Measurements from ENCODE around the gene KBTBD12.
"Not testable (repeated sequence)": the region's sequence is repeated elsewhere in the genome, so short reads cannot be mapped to it uniquely, and the experiment has no call there.

KBTBD12 gene

GRCh38 chr3:127903611-127904375 lies 11.2 kb upstream of the KBTBD12 start:
- no peak for DNase-seq (ENCODE audit: low read depth)

- DNase-seq (ENCODE audit: low read depth) = no peak
These were observed 9.5 kb upstream of the KBTBD12 start for GRCh38 chr3:127905556-127905955.

GRCh38 chr3:127906653-127907052 lies 8.4 kb upstream of the KBTBD12 start:
- DNase-seq (ENCODE audit: low read depth) = not testable (repeated sequence)

GRCh38 chr3:127908202-127908601 lies 6.8 kb upstream of the KBTBD12 start:
- no peak for DNase-seq (ENCODE audit: low read depth)

GRCh38 chr3:127908951-127909350 lies 6.1 kb upstream of the KBTBD12 start:
- DNase-seq (ENCODE audit: low read depth) = no peak

- DNase-seq (ENCODE audit: low read depth) = no peak
These were observed 5.4 kb upstream of the KBTBD12 start for GRCh38 chr3:127909646-127910045.

- DNase-seq (ENCODE audit: low read depth) = no peak
These were observed 3.6 kb upstream of the KBTBD12 start for GRCh38 chr3:127911421-127911931.

- not testable (repeated sequence) for DNase-seq (ENCODE audit: low read depth)
These were observed 1.2 kb upstream of the KBTBD12 start for GRCh38 chr3:127913841-127914240.

- no peak for DNase-seq (ENCODE audit: low read depth)
These were observed 448 bp upstream of the KBTBD12 start for GRCh38 chr3:127914584-127914983.

GRCh38 chr3:127915937-127916493 lies 983 bp downstream of the KBTBD12 start:
- no peak for DNase-seq (ENCODE audit: low read depth)

- DNase-seq (ENCODE audit: low read depth) = no peak
These were observed 5.7 kb downstream of the KBTBD12 start for GRCh38 chr3:127920738-127921137.

- DNase-seq (ENCODE audit: low read depth) = no peak
These were observed 8.6 kb downstream of the KBTBD12 start for GRCh38 chr3:127923611-127924010.

- no peak for DNase-seq (ENCODE audit: low read depth)
These were observed 10.4 kb downstream of the KBTBD12 start for GRCh38 chr3:127925384-127925783.

GRCh38 chr3:127927829-127928604 lies 13.0 kb downstream of the KBTBD12 start:
- DNase-seq (ENCODE audit: low read depth) = no peak

- no peak for DNase-seq (ENCODE audit: low read depth)
These were observed 14.9 kb downstream of the KBTBD12 start for GRCh38 chr3:127929818-127930413.

GRCh38 chr3:127933396-127933795 lies 18.4 kb downstream of the KBTBD12 start:
- no peak for DNase-seq (ENCODE audit: low read depth)

GRCh38 chr3:127938800-127939199 lies 23.8 kb downstream of the KBTBD12 start:
- no peak for DNase-seq (ENCODE audit: low read depth)

- DNase-seq (ENCODE audit: low read depth) = peak; percentile 7
These were observed 25.1 kb downstream of the KBTBD12 start for GRCh38 chr3:127940116-127940515.

- DNase-seq (ENCODE audit: low read depth) = no peak
These were observed 27.6 kb downstream of the KBTBD12 start for GRCh38 chr3:127942613-127943012.

- no peak for DNase-seq (ENCODE audit: low read depth)
These were observed 33.2 kb downstream of the KBTBD12 start for GRCh38 chr3:127948211-127948610.

GRCh38 chr3:127949446-127950055 lies 34.5 kb downstream of the KBTBD12 start:
- DNase-seq (ENCODE audit: low read depth) = no peak

GRCh38 chr3:127951276-127951675 lies 36.2 kb downstream of the KBTBD12 start:
- no peak for DNase-seq (ENCODE audit: low read depth)

Data from HS-27A (cell line).